Fibroblast of lung (primary cell): ENCODE data around the gene RIMS3.

Experiments
- EZH2 ChIP-seq: IDR thresholded peaks from 2 replicates; pipeline ENCODE4 v1.5.1; 2012; ENCODE audit warnings: low read length, control low read depth, mild to moderate bottlenecking; ENCODE audit errors: missing control alignments
- TF ChIP-seq, protein P1 (sequence below), 2 donors: IDR thresholded peaks in 1 of 2; conservative IDR thresholded peaks in 1 of 2; 1 replicate in 1 of 2; 2 replicates in 1 of 2; pipeline ENCODE4 v1.5.1; 2011 to 2012; ENCODE audit warnings: low read length in 2 of 2, control low read depth in 1 of 2, inconsistent platforms in 1 of 2, low read depth in 1 of 2, mild to moderate bottlenecking in 1 of 2

DNA sequence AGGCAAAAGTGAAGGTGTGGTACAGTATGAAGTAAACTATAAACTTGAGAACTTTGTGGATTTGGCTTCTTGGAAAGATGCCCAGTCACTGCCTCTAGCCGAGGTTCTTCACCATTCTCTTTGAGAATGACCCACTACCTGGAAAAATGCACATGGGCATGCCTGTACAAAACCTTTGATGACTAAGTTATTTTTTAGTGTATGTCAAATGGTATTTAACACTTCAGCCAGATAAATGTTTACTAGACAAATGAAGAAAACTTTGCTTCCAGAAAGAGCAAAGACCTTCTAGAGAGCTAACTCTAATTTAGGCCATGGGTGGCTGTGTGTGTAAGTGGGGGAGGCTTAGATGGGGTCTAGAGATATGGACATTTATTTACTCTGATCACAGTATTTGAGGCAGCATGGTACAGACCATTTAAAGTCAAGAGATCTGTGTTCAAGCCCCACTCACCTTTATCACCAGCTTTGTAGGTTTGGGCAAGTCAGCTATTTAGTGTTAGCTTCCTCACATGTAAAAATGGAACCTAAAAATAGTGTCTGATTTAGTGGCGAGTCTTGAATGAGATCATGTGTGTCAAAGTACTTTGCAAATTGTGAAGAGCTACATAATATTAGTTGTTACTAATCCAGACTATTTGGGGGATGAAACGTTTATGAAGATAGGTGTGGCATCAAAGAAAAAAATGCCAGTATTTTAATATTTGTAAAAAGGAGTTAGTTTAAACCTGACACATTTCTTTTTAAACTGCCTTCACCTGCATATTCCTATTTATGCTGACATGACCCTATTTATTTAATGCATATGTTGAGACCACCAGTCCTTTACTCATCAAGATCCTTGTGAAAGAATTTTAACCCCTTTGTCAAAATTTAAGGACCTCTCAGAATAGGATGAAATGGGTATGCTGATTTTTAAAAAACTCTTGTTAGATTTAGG, 46.3 kb upstream of the RIMS3 start:
- TF ChIP-seq, protein P1, sequence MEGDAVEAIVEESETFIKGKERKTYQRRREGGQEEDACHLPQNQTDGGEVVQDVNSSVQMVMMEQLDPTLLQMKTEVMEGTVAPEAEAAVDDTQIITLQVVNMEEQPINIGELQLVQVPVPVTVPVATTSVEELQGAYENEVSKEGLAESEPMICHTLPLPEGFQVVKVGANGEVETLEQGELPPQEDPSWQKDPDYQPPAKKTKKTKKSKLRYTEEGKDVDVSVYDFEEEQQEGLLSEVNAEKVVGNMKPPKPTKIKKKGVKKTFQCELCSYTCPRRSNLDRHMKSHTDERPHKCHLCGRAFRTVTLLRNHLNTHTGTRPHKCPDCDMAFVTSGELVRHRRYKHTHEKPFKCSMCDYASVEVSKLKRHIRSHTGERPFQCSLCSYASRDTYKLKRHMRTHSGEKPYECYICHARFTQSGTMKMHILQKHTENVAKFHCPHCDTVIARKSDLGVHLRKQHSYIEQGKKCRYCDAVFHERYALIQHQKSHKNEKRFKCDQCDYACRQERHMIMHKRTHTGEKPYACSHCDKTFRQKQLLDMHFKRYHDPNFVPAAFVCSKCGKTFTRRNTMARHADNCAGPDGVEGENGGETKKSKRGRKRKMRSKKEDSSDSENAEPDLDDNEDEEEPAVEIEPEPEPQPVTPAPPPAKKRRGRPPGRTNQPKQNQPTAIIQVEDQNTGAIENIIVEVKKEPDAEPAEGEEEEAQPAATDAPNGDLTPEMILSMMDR (conservative IDR thresholded peaks at IDR 0.05 in 1 of 2, IDR thresholded peaks at IDR 0.05 in 1 of 2; ENCODE audit: low read depth in 1 of 2, low read length in 2 of 2): no peak
- no peak for TF ChIP-seq EZH2
